Ishikawa (cell line): ENCODE data around the gene ZNF532.

Experiments used
- EGR1 ChIP-seq: IDR thresholded peaks from 2 replicates; pipeline ENCODE4 v1.6.1; 2012
- EP300 ChIP-seq: IDR thresholded peaks from 2 replicates; pipeline ENCODE4 v1.6.1; 2012; ENCODE audit warnings: borderline replicate concordance
- FOXM1 ChIP-seq: IDR thresholded peaks from 2 replicates; pipeline ENCODE4 v1.6.1; 2012; ENCODE audit warnings: low read depth, borderline replicate concordance
- RAD21 ChIP-seq: IDR thresholded peaks from 2 replicates; pipeline ENCODE4 v1.6.1; 2012; ENCODE audit warnings: low read depth

DNA sequence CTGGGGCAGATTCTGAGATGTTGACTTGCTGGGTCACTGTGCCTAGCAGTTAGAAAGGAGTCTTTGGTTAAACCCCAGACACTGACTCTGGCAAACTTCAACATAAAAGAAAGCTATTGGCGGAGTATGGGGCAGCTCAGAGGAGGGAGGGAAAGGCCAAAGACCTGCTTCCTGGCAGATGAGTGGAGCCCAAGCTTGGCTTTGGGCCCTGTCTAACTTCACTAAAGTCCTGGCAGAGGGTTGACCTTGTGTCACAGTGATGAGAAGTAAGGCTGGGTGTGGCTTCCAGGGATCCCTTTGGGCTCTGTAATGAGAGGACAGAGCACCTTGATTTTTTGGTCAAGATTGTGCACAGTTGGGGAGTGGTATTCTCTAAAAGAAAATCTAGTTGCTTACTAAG lies 145.2 kb downstream of the ZNF532 start:
- no peak for TF ChIP-seq RAD21
- TF ChIP-seq FOXM1 = no peak
- TF ChIP-seq EP300 = no peak
- no peak for TF ChIP-seq EGR1
